ENCODE results near the gene MYO9B. TPM values are rescaled to one million over a fixed set of nuclear protein-coding genes. Genes with fewer than 3 reads are reported as not detected.

The MYO9B gene
- total RNA-seq, 1 experiment from 2014 or later = 58.6 TPM

DNA sequence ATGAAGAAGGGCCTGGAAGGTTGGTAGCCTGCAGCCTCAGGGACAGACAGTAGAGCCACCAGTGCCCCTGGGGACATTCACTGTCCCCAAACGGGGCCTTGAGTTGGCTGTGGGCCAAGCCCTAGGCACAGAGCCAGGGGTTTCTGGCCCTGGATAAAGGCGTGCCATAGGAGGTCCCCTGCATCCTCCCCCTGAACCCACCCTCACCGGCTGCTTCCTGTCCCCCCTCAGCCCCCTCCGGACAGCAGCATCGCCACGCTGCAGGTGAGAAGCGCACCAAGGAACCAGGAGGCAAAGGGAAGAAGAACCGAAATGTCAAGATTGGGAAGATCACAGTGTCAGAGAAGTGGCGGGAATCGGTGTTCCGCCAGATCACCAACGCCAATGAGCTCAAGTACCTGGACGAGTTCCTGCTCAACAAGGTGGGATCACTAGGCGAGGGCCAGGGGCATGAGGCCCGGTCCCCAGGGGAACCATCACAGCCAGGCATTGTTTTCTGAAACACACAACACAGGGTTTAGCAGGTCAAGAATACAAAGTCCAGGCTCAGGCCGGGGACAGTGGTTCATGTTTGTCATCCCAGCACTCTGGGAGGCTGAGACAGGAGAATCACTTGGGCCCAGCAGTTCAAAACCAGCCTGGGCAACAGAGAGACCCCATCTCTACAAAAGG, 125.0 kb downstream of the MYO9B start:
- Histone ChIP-seq H3K23me2 (ENCODE audit: insufficient read length, low read depth, low read length, poor library complexity, severe bottlenecking) (no peaks in the 10 kb centered on the region), H4K91ac (ENCODE audit: insufficient read length, low read depth, low read length) (no peak overlapping the region), H4K20me1 (ENCODE audit: control insufficient read depth, insufficient read depth, insufficient read length) (no peaks in the 10 kb centered on the region), H3K27ac (ENCODE audit: insufficient read length, low read depth, low read length) (no peak overlapping the region), H3K27me3 (ENCODE audit: insufficient read depth, low read length) (no peaks in the 10 kb centered on the region), H3K23ac (ENCODE audit: insufficient read length, low read depth, low read length) (no peak overlapping the region), H2AFZ (ENCODE audit: low read length) (no peak overlapping the region), H3K79me2 (ENCODE audit: insufficient read depth, low read length) (no peaks in the 10 kb centered on the region), H3K56ac (ENCODE audit: insufficient read length, low read depth, low read length) (no peak overlapping the region), H3K4me2 (ENCODE audit: insufficient read depth, insufficient read length, low read length) (no peak overlapping the region), H3K9ac (ENCODE audit: extremely low read depth, insufficient read length, low read length) (no peak overlapping the region), H2BK120ac (ENCODE audit: low read depth, low read length, poor library complexity, severe bottlenecking) (no peak overlapping the region), H3K4me1 (ENCODE audit: insufficient read depth, low read length) (no peaks in the 10 kb centered on the region), H2BK15ac (ENCODE audit: low read depth, low read length) (no peak overlapping the region), H2BK20ac (ENCODE audit: low read depth, low read length, poor library complexity, severe bottlenecking) (no peak overlapping the region), H3T11ph (ENCODE audit: low read length) (no peak overlapping the region), H4K5ac (ENCODE audit: insufficient read length, low read depth, low read length) (no peak overlapping the region), H3K14ac (ENCODE audit: insufficient read depth, low read length) (no peak overlapping the region), H3K79me1 (ENCODE audit: insufficient read depth, low read depth, low read length, poor library complexity, severe bottlenecking) (no peaks in the 10 kb centered on the region), H3K4ac (ENCODE audit: low read depth, low read length) (no peak overlapping the region), H4K8ac (replicated peaks; ENCODE audit: insufficient read length, low read depth, low read length) (no peak overlapping the region), H3K18ac (ENCODE audit: insufficient read length, low read depth, low read length) (no peak overlapping the region), H2BK5ac (ENCODE audit: insufficient read length, low read length) (no peak overlapping the region), H2AK5ac (ENCODE audit: insufficient read length, low read length) (no peak overlapping the region), H2BK12ac (ENCODE audit: insufficient read length, low read depth, low read length) (no peak overlapping the region), H3K9me3 (ENCODE audit: control insufficient read depth, low read depth, low read length) (no peaks in the 10 kb centered on the region)
- DNase-seq = no peak
- no peak overlapping the region for H3K27ac Mint-ChIP-seq
- no CpG with 5 or more reads among the region's 16 CpGs for WGBS (ENCODE audit: extremely low coverage, insufficient read length, low lambda C conversion rate)
- no peaks in the 10 kb centered on the region for H3K9me3 Mint-ChIP-seq
- peaks cover 53 to 72% (median 55%) of the 10 kb centered on the region in 3 experiments for H3K36me3 Mint-ChIP-seq (ENCODE audit: insufficient read depth in 1 of 3, low read depth in 3 of 3)
- TF ChIP-seq, protein P1, sequence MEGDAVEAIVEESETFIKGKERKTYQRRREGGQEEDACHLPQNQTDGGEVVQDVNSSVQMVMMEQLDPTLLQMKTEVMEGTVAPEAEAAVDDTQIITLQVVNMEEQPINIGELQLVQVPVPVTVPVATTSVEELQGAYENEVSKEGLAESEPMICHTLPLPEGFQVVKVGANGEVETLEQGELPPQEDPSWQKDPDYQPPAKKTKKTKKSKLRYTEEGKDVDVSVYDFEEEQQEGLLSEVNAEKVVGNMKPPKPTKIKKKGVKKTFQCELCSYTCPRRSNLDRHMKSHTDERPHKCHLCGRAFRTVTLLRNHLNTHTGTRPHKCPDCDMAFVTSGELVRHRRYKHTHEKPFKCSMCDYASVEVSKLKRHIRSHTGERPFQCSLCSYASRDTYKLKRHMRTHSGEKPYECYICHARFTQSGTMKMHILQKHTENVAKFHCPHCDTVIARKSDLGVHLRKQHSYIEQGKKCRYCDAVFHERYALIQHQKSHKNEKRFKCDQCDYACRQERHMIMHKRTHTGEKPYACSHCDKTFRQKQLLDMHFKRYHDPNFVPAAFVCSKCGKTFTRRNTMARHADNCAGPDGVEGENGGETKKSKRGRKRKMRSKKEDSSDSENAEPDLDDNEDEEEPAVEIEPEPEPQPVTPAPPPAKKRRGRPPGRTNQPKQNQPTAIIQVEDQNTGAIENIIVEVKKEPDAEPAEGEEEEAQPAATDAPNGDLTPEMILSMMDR (conservative IDR thresholded peaks at IDR 0.05) = no peak
- H3K27me3 Mint-ChIP-seq (ENCODE audit: low read depth) = no peaks in the 10 kb centered on the region
- H3K4me3 Mint-ChIP-seq = no peak overlapping the region
- no peaks in the 10 kb centered on the region for H3K4me1 Mint-ChIP-seq
